Left lung (tissue), 10 donors: ENCODE data around the gene RELB. TPM values are rescaled to one million over a fixed set of nuclear protein-coding genes. Genes with fewer than 3 reads are reported as not detected.

Experiments
- ATAC-seq: fragments of 200-7000 bp; cut with Tn5 transposase; one replicate; pipeline ENCODE4 v1.9.1; 2020; ENCODE audit warnings: moderate library complexity
- DNase-seq, 4 donors: peaks; one replicate each; pipeline ENCODE4 v3.0.0-alpha.2; 2013 to 2020
- H3K27ac ChIP-seq, 2 donors: fragments of 200-600 bp; sonication (generic) in 1 of 2; one replicate each; pipeline versions ENCODE4 v1.5.0 to v1.8.0; 2020 to 2021
- H3K27me3 ChIP-seq, 2 donors: fragments of 200-600 bp; sonication (generic) in 1 of 2; one replicate each; pipeline versions ENCODE4 v1.5.0 to v1.8.0; 2020 to 2021
- H3K36me3 ChIP-seq, 2 donors: fragments of 200-600 bp; sonication (generic) in 1 of 2; one replicate each; pipeline versions ENCODE4 v1.5.0 to v1.8.0; 2020 to 2021
- H3K4me1 ChIP-seq, 2 donors: fragments of 200-600 bp; one replicate each; pipeline ENCODE4 v1.8.0; 2021
- H3K4me3 ChIP-seq, 2 donors: fragments of 200-600 bp; sonication (generic) in 1 of 2; one replicate each; pipeline versions ENCODE4 v1.5.0 to v1.8.0; 2020 to 2021; ENCODE audit warnings: mild to moderate bottlenecking in 1 of 2
- H3K9me3 ChIP-seq, 2 donors: fragments of 200-600 bp; sonication (generic) in 1 of 2; one replicate each; pipeline versions ENCODE4 v1.5.0 to v1.8.0; 2020 to 2021
- CTCF ChIP-seq, 2 donors: fragments of 200-600 bp; sonication (generic) in 1 of 2; IDR thresholded peaks; one replicate each; pipeline versions ENCODE4 v1.5.0 to v1.8.0; 2021; ENCODE audit warnings: antibody characterized with exemption in 2 of 2
- intact Hi-C, 2 donors: fragments of 100-400 bp; cut with DNase I; formaldehyde crosslinking; loops; one replicate each; pipeline versions ENCODE4 v1.11.2 to v1.14.2; 2022
- polyA plus RNA-seq, 6 donors: library from polyadenylated mRNA; unstranded; fragments of 120-200 nt; gene quantifications; one replicate each; pipeline ENCODE4 v1.2.1, GENCODE V29; 2013; ENCODE audit not compliant: insufficient read length in 6 of 6
- total RNA-seq, 2 donors: library from RNA; stranded (reverse); fragmentation: NEBNext Ultra II Directional; extraction: Animal tissue kit (Norgen Biotek cat#: 25700); gene quantifications; one replicate each; pipeline ENCODE4 v1.2.1, GENCODE V29; 2021
- donor health status: DM: no; HTN: yes; CAD: no.
- donor health status: DM: no; HTN: no; CAD: no.

The RELB gene
- total and polyA plus RNA-seq, 8 donors, result 3.7 to 18.7 (median 5.6) TPM

GRCh38 chr19:45023048-45023447, 21.8 kb downstream of the RELB start:
- no peak for ATAC-seq
- no peaks in the 10 kb centered on the region for H3K4me1 ChIP-seq
- no peaks in the 10 kb centered on the region for H3K27me3 ChIP-seq
- DNase-seq, result no peak
- no peak for TF ChIP-seq CTCF (IDR thresholded peaks at IDR 0.05)
- H3K36me3 ChIP-seq, result peaks cover 0 to 72% of the 10 kb centered on the region in 2 donors
- no peaks in the 10 kb centered on the region for H3K9me3 ChIP-seq
- H3K27ac ChIP-seq, result no peak overlapping the region
- H3K4me3 ChIP-seq, result no peak overlapping the region
- intact Hi-C loops, result no loop called here

GRCh38 chr19:45025264-45025663, 24.0 kb downstream of the RELB start:
- no peak for TF ChIP-seq CTCF (IDR thresholded peaks at IDR 0.05)
- Histone ChIP-seq H3K4me1 (no peaks in the 10 kb centered on the region), H3K27ac (no peak overlapping the region), H3K36me3 (peaks cover 0 to 77% of the 10 kb centered on the region in 2 donors), H3K9me3 (no peaks in the 10 kb centered on the region), H3K4me3 (no peak overlapping the region), H3K27me3 (no peaks in the 10 kb centered on the region)
- ATAC-seq (no peak), DNase-seq (no peak)
- intact Hi-C loops, result no loop called here

- Histone ChIP-seq H3K4me1 (no peaks in the 10 kb centered on the region), H3K36me3 (peaks cover 0 to 84% of the 10 kb centered on the region in 2 donors), H3K9me3 (no peaks in the 10 kb centered on the region), H3K4me3 (no peak overlapping the region), H3K27me3 (no peaks in the 10 kb centered on the region), H3K27ac (no peak overlapping the region)
- ATAC-seq, result no peak
- DNase-seq, result no peak
- no peak for TF ChIP-seq CTCF (IDR thresholded peaks at IDR 0.05)
- intact Hi-C loops, result no loop called here
Measured at GRCh38 chr19:45027371-45027770, 26.1 kb downstream of the RELB start.

- intact Hi-C loops, result no loop called here
- Histone ChIP-seq H3K4me1 (no peaks in the 10 kb centered on the region), H3K27me3 (no peaks in the 10 kb centered on the region), H3K27ac (no peak overlapping the region), H3K4me3 (no peak overlapping the region), H3K9me3 (no peaks in the 10 kb centered on the region), H3K36me3 (peaks cover 0 to 98% of the 10 kb centered on the region in 2 donors)
- TF ChIP-seq CTCF (IDR thresholded peaks at IDR 0.05), result no peak
- DNase-seq, result no peak
- no peak for ATAC-seq
Measured at GRCh38 chr19:45030825-45031224, 29.6 kb downstream of the RELB start.

GRCh38 chr19:45032421-45032820, 31.2 kb downstream of the RELB start:
- Histone ChIP-seq H3K27me3 (no peaks in the 10 kb centered on the region), H3K4me1 (no peaks in the 10 kb centered on the region), H3K27ac (no peak overlapping the region), H3K36me3 (peaks cover 0 to 99% of the 10 kb centered on the region in 2 donors), H3K4me3 (no peak overlapping the region), H3K9me3 (no peaks in the 10 kb centered on the region)
- DNase-seq, result no peak
- TF ChIP-seq CTCF (IDR thresholded peaks at IDR 0.05), result no peak
- intact Hi-C loops, result no loop called here
- ATAC-seq, result no peak
